ENCODE measurements around the gene HOXC5.

DNA sequence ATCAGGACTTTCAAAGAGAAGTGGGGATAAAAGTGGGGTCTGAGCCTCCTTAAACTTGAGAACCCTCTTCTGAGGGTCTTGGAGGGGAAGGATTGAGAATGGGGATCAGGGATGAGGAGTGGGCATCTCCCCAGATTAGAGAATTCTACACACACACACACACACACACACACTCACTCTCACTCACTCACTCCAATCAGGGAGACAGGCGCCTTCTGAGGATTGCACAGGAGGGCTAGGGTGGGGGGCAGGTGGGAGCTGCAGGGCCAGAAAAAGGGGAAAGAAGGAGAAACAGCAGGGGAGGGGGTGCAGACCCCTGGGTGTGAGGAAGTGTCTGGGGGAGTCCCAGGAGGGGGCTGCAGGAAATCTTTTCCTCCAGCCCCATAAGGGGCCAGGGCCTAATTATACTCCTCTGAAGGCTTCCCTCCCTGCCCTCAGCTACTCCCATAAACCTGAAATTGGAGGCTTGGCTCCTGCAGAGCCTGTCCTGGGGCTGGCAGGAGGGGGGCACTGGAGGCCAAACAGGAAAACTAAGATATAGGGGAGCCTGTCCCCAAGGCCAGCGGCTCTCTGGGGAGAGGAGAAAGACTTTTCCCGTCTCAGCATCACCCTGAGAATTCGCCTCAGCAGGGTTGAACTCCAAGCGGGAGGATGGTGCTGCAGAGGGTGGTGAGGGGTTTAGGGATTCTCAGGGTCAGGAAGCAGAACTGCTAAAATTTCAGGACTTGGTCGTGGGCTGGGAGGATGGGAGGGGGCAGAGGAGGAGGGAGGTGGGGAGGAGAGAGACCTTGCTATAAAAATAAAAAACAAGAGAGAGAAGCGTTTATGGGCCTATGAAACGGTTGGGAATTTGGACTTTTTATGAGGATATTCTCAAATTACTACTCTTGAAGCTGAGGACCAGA, 31.3 kb upstream of the HOXC5 start:
- no peak; the same call in 1 of the 2 replicates for TF ChIP-seq POLR2AphosphoS5 (IDR thresholded peaks at IDR 0.05; ENCODE audit: low read depth, low read length)
- TF ChIP-seq, protein P1, sequence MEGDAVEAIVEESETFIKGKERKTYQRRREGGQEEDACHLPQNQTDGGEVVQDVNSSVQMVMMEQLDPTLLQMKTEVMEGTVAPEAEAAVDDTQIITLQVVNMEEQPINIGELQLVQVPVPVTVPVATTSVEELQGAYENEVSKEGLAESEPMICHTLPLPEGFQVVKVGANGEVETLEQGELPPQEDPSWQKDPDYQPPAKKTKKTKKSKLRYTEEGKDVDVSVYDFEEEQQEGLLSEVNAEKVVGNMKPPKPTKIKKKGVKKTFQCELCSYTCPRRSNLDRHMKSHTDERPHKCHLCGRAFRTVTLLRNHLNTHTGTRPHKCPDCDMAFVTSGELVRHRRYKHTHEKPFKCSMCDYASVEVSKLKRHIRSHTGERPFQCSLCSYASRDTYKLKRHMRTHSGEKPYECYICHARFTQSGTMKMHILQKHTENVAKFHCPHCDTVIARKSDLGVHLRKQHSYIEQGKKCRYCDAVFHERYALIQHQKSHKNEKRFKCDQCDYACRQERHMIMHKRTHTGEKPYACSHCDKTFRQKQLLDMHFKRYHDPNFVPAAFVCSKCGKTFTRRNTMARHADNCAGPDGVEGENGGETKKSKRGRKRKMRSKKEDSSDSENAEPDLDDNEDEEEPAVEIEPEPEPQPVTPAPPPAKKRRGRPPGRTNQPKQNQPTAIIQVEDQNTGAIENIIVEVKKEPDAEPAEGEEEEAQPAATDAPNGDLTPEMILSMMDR (IDR thresholded peaks at IDR 0.05): no peak

Measured in Panc1 (cell line).